Fibroblast of lung (primary cell): Measurements from ENCODE around the gene BCO1. TPM values are rescaled to one million over a fixed set of nuclear protein-coding genes. Genes with fewer than 3 reads are reported as not detected.

Experiments
- DNase-seq, 2 donors: peaks; one replicate each; pipeline versions ENCODE4 v3.0.0 to v3.0.0-alpha.2; 2010; ENCODE audit warnings: low read depth in 2 of 2
- H2AFZ ChIP-seq: 2 replicates; pipeline ENCODE4 v1.5.1; 2012; ENCODE audit warnings: low read length, control low read depth, inconsistent platforms
- H3K27ac ChIP-seq: 2 replicates; pipeline ENCODE4 v1.5.1; 2011; ENCODE audit warnings: low read length, control low read depth; ENCODE audit not compliant: insufficient read depth
- H3K27me3 ChIP-seq: 2 replicates; pipeline ENCODE4 v1.5.1; 2011; ENCODE audit warnings: mild to moderate bottlenecking, low read length; ENCODE audit not compliant: control insufficient read depth, insufficient read depth
- H3K36me3 ChIP-seq: 2 replicates; pipeline ENCODE4 v1.5.1; 2011; ENCODE audit warnings: low read length; ENCODE audit not compliant: control insufficient read depth, insufficient read depth
- H3K4me1 ChIP-seq: 2 replicates; pipeline ENCODE4 v1.5.1; 2011; ENCODE audit warnings: low read length; ENCODE audit not compliant: control insufficient read depth, insufficient read depth; ENCODE audit errors: extremely low read depth
- H3K4me2 ChIP-seq: 2 replicates; pipeline ENCODE4 v1.5.1; 2011; ENCODE audit warnings: low read length, control low read depth; ENCODE audit not compliant: insufficient read depth; ENCODE audit errors: extremely low read depth
- H3K4me3 ChIP-seq, 4 experiments: fragments of 200-600 bp in 1 of 4; sonication (generic) in 1 of 4; replicated peaks in 1 of 4; 2 replicates each; pipeline ENCODE4 v1.5.1; 2011 to 2016; ENCODE audit warnings: low read length in 4 of 4, low read depth in 3 of 4, mild to moderate bottlenecking in 3 of 4, control low read depth in 2 of 4, inconsistent platforms in 1 of 4, mixed read lengths in 1 of 4; ENCODE audit not compliant: insufficient read depth in 1 of 4; ENCODE audit errors: control extremely low read depth in 1 of 4
- H3K79me2 ChIP-seq: 2 replicates; pipeline ENCODE4 v1.5.1; 2012; ENCODE audit warnings: mild to moderate bottlenecking, low read length, inconsistent platforms; ENCODE audit not compliant: control insufficient read depth, insufficient read depth
- H3K9ac ChIP-seq: 2 replicates; pipeline ENCODE4 v1.5.1; 2011; ENCODE audit warnings: mild to moderate bottlenecking, low read length, control low read depth; ENCODE audit not compliant: insufficient read depth
- H3K9me3 ChIP-seq: 2 replicates; pipeline ENCODE4 v1.5.1; 2012; ENCODE audit warnings: low read depth, low read length; ENCODE audit not compliant: control insufficient read depth, insufficient read depth
- H4K20me1 ChIP-seq: 2 replicates; pipeline ENCODE4 v1.5.1; 2011; ENCODE audit warnings: low read length; ENCODE audit not compliant: control insufficient read depth, insufficient read depth; ENCODE audit errors: extremely low read depth
- CTCF ChIP-seq, 2 donors: IDR thresholded peaks in 1 of 2; conservative IDR thresholded peaks in 1 of 2; 1 replicate in 1 of 2; 2 replicates in 1 of 2; pipeline ENCODE4 v1.5.1; 2011 to 2012; ENCODE audit warnings: low read length in 2 of 2, control low read depth in 1 of 2, inconsistent platforms in 1 of 2, low read depth in 1 of 2, mild to moderate bottlenecking in 1 of 2
- EZH2 ChIP-seq: IDR thresholded peaks from 2 replicates; pipeline ENCODE4 v1.5.1; 2012; ENCODE audit warnings: low read length, control low read depth, mild to moderate bottlenecking; ENCODE audit errors: missing control alignments
- polyA plus RNA-seq, 2 donors: library from polyadenylated mRNA; depleted of rRNA in 1 of 2; stranded (reverse) in 1 of 2; unstranded in 1 of 2; fragments of >200 nt; gene quantifications; 2 replicates each; pipeline ENCODE4 v1.2.1, GENCODE V29; 2011 to 2012; ENCODE audit warnings: missing spikeins in 1 of 2
- total RNA-seq: library from RNA; depleted of rRNA; stranded (reverse); fragments of >200 nt; gene quantifications from 2 replicates; pipeline ENCODE4 v1.2.1, GENCODE V29; 2014

Gene BCO1
- total and polyA plus RNA-seq, 2 donors (not counting 1 experiment from before 2014, with no cell fraction given): under 0.01 to 0.05 TPM

GRCh38 chr16:81321536-81321935, 83.0 kb downstream of the BCO1 start:
- H3K36me3 ChIP-seq: no peaks in the 10 kb centered on the region
- H3K79me2 ChIP-seq: peaks cover 23% of the 10 kb centered on the region
- no peak overlapping the region for H3K9ac ChIP-seq
- no peaks in the 10 kb centered on the region for H3K9me3 ChIP-seq
- no peak overlapping the region for H3K4me2 ChIP-seq
- DNase-seq: peak in 1 of 2 donors; percentile 3
- H3K4me3 ChIP-seq: no peak overlapping the region
- TF ChIP-seq EZH2: no peak
- TF ChIP-seq CTCF (conservative IDR thresholded peaks at IDR 0.05 in 1 of 2, IDR thresholded peaks at IDR 0.05 in 1 of 2; ENCODE audit: low read depth in 1 of 2, low read length in 2 of 2): no peak
- no peak overlapping the region for H2AFZ ChIP-seq
- H3K27ac ChIP-seq: no peak overlapping the region
- H3K27me3 ChIP-seq: no peaks in the 10 kb centered on the region
- H4K20me1 ChIP-seq: peaks cover 2% of the 10 kb centered on the region
- peaks cover 13% of the 10 kb centered on the region for H3K4me1 ChIP-seq

- H2AFZ ChIP-seq: no peak overlapping the region
- H3K9me3 ChIP-seq: no peaks in the 10 kb centered on the region
- no peak overlapping the region for H3K27ac ChIP-seq
- no peaks in the 10 kb centered on the region for H3K36me3 ChIP-seq
- no peak for DNase-seq
- H3K4me1 ChIP-seq: peaks cover 5% of the 10 kb centered on the region
- H3K79me2 ChIP-seq: peaks cover 8% of the 10 kb centered on the region
- H3K9ac ChIP-seq: no peak overlapping the region
- H3K4me3 ChIP-seq: no peak overlapping the region
- H3K4me2 ChIP-seq: no peak overlapping the region
- TF ChIP-seq CTCF (conservative IDR thresholded peaks at IDR 0.05 in 1 of 2, IDR thresholded peaks at IDR 0.05 in 1 of 2; ENCODE audit: low read depth in 1 of 2, low read length in 2 of 2): no peak
- no peak for TF ChIP-seq EZH2
- H4K20me1 ChIP-seq: peaks cover 2% of the 10 kb centered on the region
- H3K27me3 ChIP-seq: no peaks in the 10 kb centered on the region
Observed at GRCh38 chr16:81324808-81325207, 86.3 kb downstream of the BCO1 start.

- no peaks in the 10 kb centered on the region for H3K9me3 ChIP-seq
- H4K20me1 ChIP-seq: peaks cover 2% of the 10 kb centered on the region
Observed at GRCh38 chr16:81327011-81327410, 88.5 kb downstream of the BCO1 start.

More at GRCh38 chr16:81327011-81327410, 88.5 kb downstream of the BCO1 start:
- Histone ChIP-seq H3K4me2 (no peak overlapping the region), H3K9ac (no peak overlapping the region), H3K36me3 (no peaks in the 10 kb centered on the region), H2AFZ (no peak overlapping the region), H3K4me1 (no peaks in the 10 kb centered on the region), H3K79me2 (peaks cover 3% of the 10 kb centered on the region), H3K27ac (no peak overlapping the region), H3K4me3 (no peak overlapping the region), H3K27me3 (no peaks in the 10 kb centered on the region)
- TF ChIP-seq EZH2 (no peak), CTCF (conservative IDR thresholded peaks at IDR 0.05 in 1 of 2, IDR thresholded peaks at IDR 0.05 in 1 of 2; ENCODE audit: low read depth in 1 of 2, low read length in 2 of 2) (no peak)
- no peak for DNase-seq
